Ishikawa (cell line): ENCODE data around the gene CAMK2A.

Experiments
- MAX ChIP-seq: IDR thresholded peaks from 2 replicates; pipeline ENCODE4 v1.6.1; 2012
- RAD21 ChIP-seq: IDR thresholded peaks from 2 replicates; pipeline ENCODE4 v1.6.1; 2012; ENCODE audit warnings: low read depth
- REST ChIP-seq: IDR thresholded peaks from 2 replicates; pipeline ENCODE4 v1.6.1; 2012; ENCODE audit warnings: low read depth, mild to moderate bottlenecking
- TAF1 ChIP-seq: IDR thresholded peaks from 2 replicates; pipeline ENCODE4 v1.6.1; 2012; ENCODE audit warnings: low read depth, mild to moderate bottlenecking
- ZBTB7A ChIP-seq: IDR thresholded peaks from 2 replicates; pipeline ENCODE4 v1.6.1; 2012; ENCODE audit warnings: low read depth

GRCh38 chr5:150329881-150330876 is 40.6 kb upstream of the CAMK2A start:
- TF ChIP-seq RAD21 (no peak), ZBTB7A (no peak), REST (no peak), MAX (no peak), TAF1 (no peak)
